Body of pancreas (tissue), 4 donors: ENCODE results near the gene OMG. TPM values are rescaled to one million over a fixed set of nuclear protein-coding genes. Genes with fewer than 3 reads are reported as not detected.

Experiments
- ATAC-seq: fragments of 150-250 bp; one replicate; pipeline ENCODE4 v1.9.1; 2016
- DNase-seq, 4 donors: peaks; one replicate each; pipeline ENCODE4 v3.0.0-alpha.2; 2019
- H3K27ac ChIP-seq, 4 donors: fragments of 200-600 bp; sonication (generic); 1 replicate in 3 of 4; 2 replicates in 1 of 4; pipeline versions ENCODE4 v1.5.1 to v1.6.1; 2016 to 2019; ENCODE audit warnings: mild to moderate bottlenecking in 1 of 4, mixed read lengths in 1 of 4, moderate library complexity in 1 of 4
- H3K27me3 ChIP-seq, 2 donors: fragments of 200-600 bp; sonication (generic); one replicate each; pipeline ENCODE4 v1.6.0; 2016; ENCODE audit warnings: mild to moderate bottlenecking in 1 of 2
- H3K36me3 ChIP-seq, 2 donors: fragments of 200-600 bp; sonication (generic); replicated peaks in 1 of 2; 2 replicates each; pipeline ENCODE4 v1.5.1; 2016; ENCODE audit warnings: low read depth in 2 of 2; ENCODE audit not compliant: insufficient read depth in 1 of 2
- H3K4me1 ChIP-seq: fragments of 200-600 bp; sonication (generic); one replicate; pipeline ENCODE4 v1.6.0; 2016
- H3K4me3 ChIP-seq, 2 donors: fragments of 200-600 bp; sonication (generic); 1 replicate in 1 of 2; 2 replicates in 1 of 2; pipeline ENCODE4 v1.5.1; 2016 to 2019
- H3K9me3 ChIP-seq, 3 donors: fragments of 200-600 bp; sonication (generic); 1 replicate in 2 of 3; 2 replicates in 1 of 3; pipeline ENCODE4 v1.5.1; 2016
- POLR2A ChIP-seq, 3 donors: fragments of 450-650 bp; IDR thresholded peaks; one replicate each; pipeline ENCODE4 v1.6.1; 2016; ENCODE audit warnings: antibody characterized with exemption in 3 of 3, mild to moderate bottlenecking in 2 of 3
- WGBS, 2 donors: methylation state at CpG; one replicate each; pipeline ENCODE4 v1.1.5; 2017; 5-methylcytosine and 5-hydroxymethylcytosine counted together
- intact Hi-C: fragments of 100-400 bp; cut with DNase I; formaldehyde crosslinking; loops from one replicate; pipeline ENCODE4 v1.15.1; 2023
- total RNA-seq, 2 donors: library from RNA; depleted of rRNA; stranded (reverse); fragments of >200 nt; gene quantifications; one replicate each; pipeline ENCODE4 v1.1.0, GENCODE V29; 2016
- TF ChIP-seq, protein P1 (sequence below), 7 experiments: fragments of 450-650 bp in 4 of 7; fragments of 200-600 bp in 3 of 7; sonication (generic) in 3 of 7; IDR thresholded peaks; one replicate each; pipeline ENCODE4 v1.5.1; 2016 to 2019; ENCODE audit warnings: antibody characterized with exemption in 7 of 7

OMG gene
- total RNA-seq, 2 donors from 2014 or later, result 1.8 TPM; not detected in 1

DNA sequence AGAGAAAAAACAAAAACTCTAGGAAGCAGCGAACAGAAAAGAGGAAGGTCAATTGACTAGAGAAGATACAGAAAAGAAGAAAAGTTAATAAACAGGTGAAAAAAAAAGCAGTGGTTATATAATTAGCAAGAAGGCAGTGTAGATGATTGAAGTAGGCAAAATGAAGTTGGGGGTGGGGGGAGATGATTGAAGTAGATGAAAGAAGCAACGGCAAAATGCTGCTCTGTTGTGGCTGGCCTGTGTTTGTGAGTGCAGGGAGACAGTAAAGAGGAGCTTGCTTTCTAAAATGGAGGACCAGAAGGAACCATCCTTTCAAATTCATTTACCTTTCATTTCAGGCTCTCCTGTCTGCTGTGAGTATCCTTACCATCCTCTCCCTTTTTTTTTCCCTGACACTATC is 13.2 kb upstream of the OMG start:
- ATAC-seq, result no peak
- WGBS, 2 donors, result 55 to 58% methylated on average over 2 of the region's 2 CpGs
- Histone ChIP-seq H3K36me3 (no peaks in the 10 kb centered on the region), H3K4me1 (no peaks in the 10 kb centered on the region), H3K27ac (peak overlapping the region in 1 of 4 donors; percentile 57), H3K9me3 (no peaks in the 10 kb centered on the region), H3K4me3 (no peak overlapping the region), H3K27me3 (no peaks in the 10 kb centered on the region)
- DNase-seq, result no peak
- intact Hi-C loops, result no loop called here
- no peak for TF ChIP-seq POLR2A (IDR thresholded peaks at IDR 0.05)
- TF ChIP-seq, protein P1, sequence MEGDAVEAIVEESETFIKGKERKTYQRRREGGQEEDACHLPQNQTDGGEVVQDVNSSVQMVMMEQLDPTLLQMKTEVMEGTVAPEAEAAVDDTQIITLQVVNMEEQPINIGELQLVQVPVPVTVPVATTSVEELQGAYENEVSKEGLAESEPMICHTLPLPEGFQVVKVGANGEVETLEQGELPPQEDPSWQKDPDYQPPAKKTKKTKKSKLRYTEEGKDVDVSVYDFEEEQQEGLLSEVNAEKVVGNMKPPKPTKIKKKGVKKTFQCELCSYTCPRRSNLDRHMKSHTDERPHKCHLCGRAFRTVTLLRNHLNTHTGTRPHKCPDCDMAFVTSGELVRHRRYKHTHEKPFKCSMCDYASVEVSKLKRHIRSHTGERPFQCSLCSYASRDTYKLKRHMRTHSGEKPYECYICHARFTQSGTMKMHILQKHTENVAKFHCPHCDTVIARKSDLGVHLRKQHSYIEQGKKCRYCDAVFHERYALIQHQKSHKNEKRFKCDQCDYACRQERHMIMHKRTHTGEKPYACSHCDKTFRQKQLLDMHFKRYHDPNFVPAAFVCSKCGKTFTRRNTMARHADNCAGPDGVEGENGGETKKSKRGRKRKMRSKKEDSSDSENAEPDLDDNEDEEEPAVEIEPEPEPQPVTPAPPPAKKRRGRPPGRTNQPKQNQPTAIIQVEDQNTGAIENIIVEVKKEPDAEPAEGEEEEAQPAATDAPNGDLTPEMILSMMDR (IDR thresholded peaks at IDR 0.05), result no peak

DNA sequence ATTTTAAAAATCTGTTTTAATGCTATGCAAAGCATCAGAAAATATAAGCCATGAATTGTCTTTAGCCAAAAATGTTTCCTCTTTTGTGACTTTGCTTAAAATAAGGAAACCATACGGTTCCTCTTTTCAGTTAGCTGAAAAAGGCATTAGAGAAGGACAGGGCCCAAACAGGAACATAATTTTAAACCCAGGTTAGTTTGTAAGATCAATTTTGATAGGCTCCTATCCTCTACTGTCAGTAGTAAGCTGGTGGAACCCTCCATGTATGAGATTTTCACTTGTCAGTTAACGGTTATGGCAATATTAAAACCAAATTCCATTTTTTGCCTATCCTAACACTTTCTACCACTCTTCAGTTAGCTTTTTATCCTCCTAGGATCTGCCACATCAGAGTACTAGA is 12.5 kb upstream of the OMG start:
- no peak for DNase-seq
- no peaks in the 10 kb centered on the region for H3K36me3 ChIP-seq
- intact Hi-C loops, result no loop called here
- TF ChIP-seq, protein P1 (IDR thresholded peaks at IDR 0.05), result no peak
- TF ChIP-seq POLR2A (IDR thresholded peaks at IDR 0.05), result peak in 1 of 3 donors; percentile 28
- H3K27ac ChIP-seq, result peak overlapping the region in 1 of 4 donors; percentile 57
- no peak overlapping the region for H3K4me3 ChIP-seq
- WGBS, 2 donors, result 84 to 94% methylated on average over 2 of the region's 2 CpGs
- no peaks in the 10 kb centered on the region for H3K27me3 ChIP-seq
- no peaks in the 10 kb centered on the region for H3K4me1 ChIP-seq
- H3K9me3 ChIP-seq, result no peaks in the 10 kb centered on the region
- ATAC-seq, result no peak

DNA sequence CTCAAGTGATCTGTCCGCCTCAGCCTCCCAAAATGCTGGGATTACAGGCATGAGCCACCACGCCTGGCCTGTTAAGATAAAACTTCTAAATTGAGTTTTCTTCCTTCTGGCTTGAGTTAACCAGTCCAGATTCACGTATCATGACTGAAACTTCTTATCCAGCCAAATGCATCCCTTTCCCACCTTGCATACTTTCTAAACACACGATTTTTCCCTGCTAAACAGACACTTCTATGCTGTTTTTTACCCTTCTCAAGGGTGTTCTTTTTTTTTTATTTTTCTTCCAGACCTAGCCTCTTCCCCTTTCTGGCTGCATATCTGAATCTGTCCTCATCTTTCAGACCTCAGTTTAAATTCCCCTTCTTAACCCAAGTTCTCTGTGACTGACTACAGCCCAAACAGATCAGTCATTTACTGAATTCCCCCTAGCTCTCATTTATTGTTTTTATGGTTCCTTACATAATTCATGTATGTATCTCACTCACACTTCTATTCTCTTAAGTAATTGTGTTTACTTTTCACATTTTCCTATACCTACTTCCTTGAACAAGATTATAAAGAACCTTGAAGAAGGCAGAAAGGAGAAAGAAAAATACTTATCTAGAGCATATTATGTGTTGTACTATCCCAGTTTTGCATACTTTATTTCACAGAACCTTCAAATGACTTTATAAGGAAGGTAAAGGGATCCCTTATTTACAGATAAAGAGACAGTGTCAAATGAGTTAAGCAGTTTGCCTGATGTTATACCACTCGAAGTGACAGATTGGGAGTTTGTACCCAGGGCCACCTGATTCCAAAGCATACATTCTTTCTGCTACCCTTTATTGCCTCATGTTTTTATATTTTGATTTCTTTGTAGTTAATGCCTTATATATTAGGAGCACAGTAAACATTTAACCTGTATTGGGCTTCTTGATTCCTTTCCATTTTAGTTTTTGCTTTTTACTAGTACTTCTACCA is 11.6 kb upstream of the OMG start:
- DNase-seq (no peak), ATAC-seq (no peak)
- Histone ChIP-seq H3K36me3 (no peaks in the 10 kb centered on the region), H3K27me3 (no peaks in the 10 kb centered on the region), H3K4me1 (no peaks in the 10 kb centered on the region), H3K9me3 (no peaks in the 10 kb centered on the region), H3K27ac (peak overlapping the region in 1 of 4 donors; percentile 57), H3K4me3 (no peak overlapping the region)
- WGBS, 2 donors, result 83 to 84% methylated on average over 5 of the region's 5 CpGs
- peak in 1 of 3 donors; percentile 28 for TF ChIP-seq POLR2A (IDR thresholded peaks at IDR 0.05)
- TF ChIP-seq, protein P1 (IDR thresholded peaks at IDR 0.05), result no peak
- intact Hi-C loops, result no loop called here

DNA sequence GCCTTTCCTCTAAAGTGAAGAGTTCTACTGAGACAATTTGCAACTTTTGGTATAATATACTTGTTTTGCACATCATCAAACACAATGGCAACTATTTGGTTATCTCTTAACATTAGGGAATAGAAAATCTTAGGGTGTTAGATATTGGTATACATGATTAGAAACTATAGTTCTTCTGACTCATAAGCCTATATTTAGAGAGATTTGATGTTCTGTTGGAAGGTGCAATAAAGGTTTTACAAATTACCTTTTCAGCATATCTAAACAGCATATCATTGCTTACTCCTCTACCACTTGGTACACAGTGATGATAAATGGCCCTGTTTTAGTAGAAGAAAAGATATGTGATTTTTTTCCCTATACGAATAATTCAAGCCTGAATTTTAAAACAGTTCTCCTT is 10.6 kb upstream of the OMG start:
- ATAC-seq (no peak), DNase-seq (no peak)
- H3K27ac ChIP-seq, result no peak overlapping the region
- H3K36me3 ChIP-seq, result no peaks in the 10 kb centered on the region
- no peak overlapping the region for H3K4me3 ChIP-seq
- TF ChIP-seq, protein P1 (IDR thresholded peaks at IDR 0.05), result no peak
- no peak for TF ChIP-seq POLR2A (IDR thresholded peaks at IDR 0.05)
- H3K9me3 ChIP-seq, result no peaks in the 10 kb centered on the region
- 79 to 89% methylated on average over 1 of the region's 1 CpG for WGBS, 2 donors
- no peaks in the 10 kb centered on the region for H3K4me1 ChIP-seq
- H3K27me3 ChIP-seq, result no peaks in the 10 kb centered on the region
- intact Hi-C loops, result no loop called here
